GM18907 (cell line): ENCODE results near the gene LINGO1.

ENCODE experiments used
- ATAC-seq: cut with Tn5 transposase; IDR thresholded peaks from one replicate; pipeline ENCODE4 v1.9.1; 2021; ENCODE audit warnings: mild to moderate bottlenecking, moderate library complexity; ENCODE audit not compliant: unreplicated experiment

The LINGO1 gene

DNA sequence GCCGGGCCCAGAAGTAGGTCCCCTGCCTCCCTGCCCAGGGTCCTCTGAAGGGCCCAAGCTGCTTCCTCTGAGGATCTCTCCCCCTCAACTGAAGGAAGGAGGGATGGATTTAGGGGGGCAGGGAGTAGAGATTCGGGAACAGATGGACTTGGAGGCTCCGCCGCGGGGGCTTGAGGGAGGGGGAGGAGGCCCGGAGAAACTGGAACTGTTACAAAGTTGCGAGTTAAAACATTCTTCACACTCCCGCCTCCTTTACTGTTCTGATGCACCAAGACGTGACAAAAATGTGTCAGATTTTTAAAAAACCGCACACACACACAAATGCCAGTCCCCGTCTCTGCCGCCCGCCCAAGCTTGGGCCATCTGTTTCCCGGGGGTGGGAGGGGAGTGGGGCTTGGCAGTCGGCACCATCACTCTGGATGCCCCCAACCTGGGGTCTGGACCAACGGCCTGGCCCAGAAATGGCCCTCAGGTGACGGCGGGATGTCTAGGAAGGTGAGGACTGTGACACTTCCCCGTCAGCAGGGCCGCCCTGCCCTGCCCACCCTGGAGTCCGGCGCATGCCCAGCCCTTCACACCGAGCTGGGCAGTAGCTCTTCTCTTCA, 25.0 kb upstream of the LINGO1 start:
- no peak for ATAC-seq

DNA sequence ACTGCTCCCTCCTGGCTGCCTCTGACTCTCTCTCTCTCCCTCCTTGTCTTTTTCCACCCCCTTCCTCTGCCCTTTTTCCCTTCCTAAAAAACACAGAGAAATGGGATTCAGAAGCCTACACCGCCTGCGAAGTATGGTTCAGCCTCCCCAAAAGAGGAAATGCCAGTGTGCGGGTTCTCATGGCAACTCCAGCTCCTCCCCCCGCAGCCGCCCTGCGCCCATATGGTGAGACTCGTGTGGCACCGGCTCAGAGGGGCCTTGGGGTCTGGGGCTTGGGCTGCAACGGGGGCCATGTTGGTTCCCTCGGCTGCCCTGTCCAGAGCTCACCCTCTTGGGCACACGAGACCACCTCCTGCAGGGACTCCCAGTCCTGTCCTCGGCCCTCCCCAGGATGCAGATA, 23.6 kb upstream of the LINGO1 start:
- no peak for ATAC-seq

- no peak for ATAC-seq
These were observed 22.3 kb upstream of the LINGO1 start for GRCh38 chr15:77654975-77655374.

DNA sequence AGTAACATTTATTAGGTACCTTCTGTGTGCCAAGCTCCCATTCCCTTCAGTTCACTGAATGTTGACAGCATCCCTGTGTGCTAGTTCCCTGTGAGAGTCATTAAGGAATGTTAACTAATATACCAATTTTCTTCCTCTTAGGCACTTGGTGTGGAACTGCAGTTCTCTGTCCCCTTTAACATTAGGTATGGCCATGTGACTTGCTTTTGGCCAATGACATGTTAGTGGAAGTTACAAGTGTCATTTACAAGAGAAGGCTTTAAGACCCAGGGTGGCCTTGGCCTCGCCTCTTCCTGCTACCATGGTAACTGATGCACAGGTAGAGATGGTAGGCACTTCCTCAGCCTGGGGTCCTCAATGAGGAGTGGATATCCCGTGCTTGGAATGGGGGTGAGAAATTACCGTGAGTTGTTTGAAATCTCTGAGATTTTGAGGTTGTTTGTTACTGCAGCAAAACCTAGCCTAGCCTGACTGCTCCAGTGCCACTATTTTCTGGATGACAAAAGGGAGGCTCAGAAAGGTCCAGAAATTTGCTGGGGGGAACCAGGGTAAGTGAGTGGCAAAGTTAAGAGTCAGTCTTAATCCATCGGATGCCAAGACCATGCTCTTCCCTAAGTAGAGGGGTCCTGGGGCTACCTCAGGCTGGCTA, 21.2 kb upstream of the LINGO1 start:
- no peak for ATAC-seq

GRCh38 chr15:77650265-77650664, 17.6 kb upstream of the LINGO1 start:
- no peak for ATAC-seq

GRCh38 chr15:77649610-77650009, 16.9 kb upstream of the LINGO1 start:
- no peak for ATAC-seq

DNA sequence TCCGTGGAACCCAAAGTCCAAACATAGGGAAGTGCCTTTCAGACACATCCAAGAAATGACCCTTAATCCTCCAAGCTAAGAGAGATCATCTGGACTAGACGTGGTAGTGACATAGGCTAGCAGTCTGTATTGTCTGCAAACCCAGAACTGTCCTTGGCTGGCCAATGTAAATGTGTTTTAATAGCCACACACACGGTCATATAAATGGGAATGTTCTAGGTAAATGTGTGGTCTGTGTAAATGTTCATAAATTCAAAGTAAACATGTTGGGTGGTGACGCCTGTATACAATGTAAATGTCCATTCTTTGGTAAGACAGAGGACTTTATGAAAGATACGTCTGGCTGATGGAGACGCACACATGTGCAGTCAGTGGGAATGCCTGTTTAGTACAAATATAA, 16.3 kb upstream of the LINGO1 start:
- no peak for ATAC-seq

DNA sequence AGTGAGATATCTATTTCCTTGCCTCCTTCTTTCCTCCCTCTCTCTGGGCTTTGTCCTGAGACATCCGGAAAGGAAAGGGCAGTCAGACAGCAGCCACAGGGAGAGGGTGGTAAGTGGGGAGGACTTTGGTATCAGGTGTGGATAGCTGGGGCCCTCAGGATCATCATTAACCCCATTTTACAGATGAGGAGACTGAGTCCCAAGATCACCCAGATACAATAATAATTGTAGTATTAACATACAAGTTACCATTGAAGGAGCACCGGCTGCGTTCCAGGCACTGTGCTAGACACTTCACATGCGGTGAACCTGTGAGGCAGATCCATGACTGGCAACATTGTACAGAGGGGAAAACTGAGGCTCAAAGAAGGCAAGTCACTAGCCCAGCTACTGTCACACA, 15.2 kb upstream of the LINGO1 start:
- ATAC-seq = no peak

GRCh38 chr15:77646104-77646694, 13.5 kb upstream of the LINGO1 start:
- no peak for ATAC-seq

DNA sequence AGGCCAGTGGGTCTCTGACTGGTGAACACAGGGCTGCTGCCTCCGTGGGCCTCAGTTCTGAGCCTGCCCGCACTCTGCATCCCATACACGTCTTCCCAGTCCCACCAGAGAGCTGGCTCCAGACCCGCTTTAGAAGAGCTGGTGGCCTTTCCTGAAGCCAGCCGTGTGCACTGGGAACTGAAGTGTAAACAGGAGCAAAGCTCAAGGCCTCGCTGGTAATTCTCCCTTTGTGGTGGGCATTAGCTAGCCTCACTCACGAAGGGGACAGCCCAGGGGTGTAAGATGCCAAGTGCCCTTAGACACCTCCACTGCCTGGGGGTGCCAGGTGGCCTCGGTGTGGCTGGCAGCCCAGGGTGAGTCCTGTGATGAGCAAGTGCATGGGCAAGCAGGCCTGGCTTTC, 12.9 kb upstream of the LINGO1 start:
- ATAC-seq = no peak

- no peak for ATAC-seq
These were observed 12.0 kb upstream of the LINGO1 start for GRCh38 chr15:77644543-77645247.

DNA sequence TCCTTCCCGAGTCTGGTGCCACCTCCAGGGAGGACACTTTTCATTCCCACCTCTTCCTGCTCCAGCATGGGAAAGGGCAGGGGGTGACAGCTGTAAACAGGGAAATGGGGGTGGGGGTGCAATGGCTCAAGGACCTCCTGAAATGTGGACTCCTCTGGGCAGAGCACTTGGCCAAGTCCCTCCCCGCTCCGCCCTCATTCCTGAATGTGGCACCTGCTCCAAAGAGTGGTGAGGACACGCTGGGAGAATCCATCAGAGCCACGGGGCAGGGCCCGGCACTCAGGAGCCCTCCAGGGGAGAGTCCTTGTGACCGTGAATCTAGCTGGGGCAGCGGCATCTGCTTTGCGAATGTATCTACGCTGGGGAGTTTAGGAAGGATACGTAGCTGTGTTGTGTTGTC, 11.1 kb upstream of the LINGO1 start:
- ATAC-seq = no peak

DNA sequence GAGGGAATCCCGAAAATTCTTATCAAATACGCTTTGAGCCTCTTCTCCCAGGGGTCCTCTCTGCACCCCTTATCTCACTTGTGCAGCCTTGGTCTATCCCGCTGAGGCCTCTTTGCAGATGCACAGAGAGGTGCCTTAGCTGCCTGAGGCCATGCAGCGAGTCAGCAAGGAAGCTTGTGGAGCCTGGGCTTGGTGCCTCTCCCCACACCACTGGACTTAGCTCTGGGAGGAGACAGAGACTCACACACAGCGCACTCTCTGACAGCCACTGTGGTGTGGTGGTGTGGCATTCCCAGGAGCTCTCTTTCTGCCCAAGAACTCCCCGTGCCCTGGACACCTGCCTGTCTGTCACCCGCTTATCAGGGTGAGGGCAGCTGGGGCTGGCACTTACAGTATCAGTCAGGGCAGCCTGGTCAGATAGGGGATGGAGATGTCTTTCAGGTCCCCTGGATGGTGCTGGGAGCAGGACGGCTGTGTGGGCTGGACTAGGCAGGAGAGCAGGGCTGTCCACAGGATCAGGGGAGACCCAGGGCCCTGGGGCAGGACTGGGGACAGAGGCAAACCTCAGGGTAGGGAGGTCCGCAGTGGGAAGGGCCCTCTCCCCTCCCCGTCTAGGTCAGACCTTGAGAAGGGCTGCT, 10.2 kb upstream of the LINGO1 start:
- ATAC-seq = no peak

GRCh38 chr15:77641999-77642398, 9.3 kb upstream of the LINGO1 start:
- no peak for ATAC-seq

DNA sequence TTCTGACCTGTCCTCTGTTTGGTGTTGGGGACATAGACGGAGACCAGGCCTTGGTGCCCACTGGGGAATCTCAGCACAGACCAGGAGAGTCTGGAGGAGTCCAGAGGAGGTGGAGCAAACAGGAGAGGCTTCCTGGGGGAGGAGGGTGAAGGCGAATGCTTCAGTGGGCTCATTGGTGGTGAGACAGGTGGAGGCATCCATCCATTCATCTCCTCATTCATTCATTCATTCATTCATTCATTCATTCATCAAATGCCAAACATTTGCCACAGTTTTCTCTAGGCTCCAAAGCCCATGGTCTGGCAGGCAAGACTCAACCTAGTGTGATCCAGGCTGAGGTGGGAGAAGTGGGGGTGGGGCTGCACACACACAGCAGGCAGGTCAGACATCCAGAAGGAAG, 7.9 kb upstream of the LINGO1 start:
- ATAC-seq = no peak

GRCh38 chr15:77639431-77639830, 6.7 kb upstream of the LINGO1 start:
- ATAC-seq = no peak

DNA sequence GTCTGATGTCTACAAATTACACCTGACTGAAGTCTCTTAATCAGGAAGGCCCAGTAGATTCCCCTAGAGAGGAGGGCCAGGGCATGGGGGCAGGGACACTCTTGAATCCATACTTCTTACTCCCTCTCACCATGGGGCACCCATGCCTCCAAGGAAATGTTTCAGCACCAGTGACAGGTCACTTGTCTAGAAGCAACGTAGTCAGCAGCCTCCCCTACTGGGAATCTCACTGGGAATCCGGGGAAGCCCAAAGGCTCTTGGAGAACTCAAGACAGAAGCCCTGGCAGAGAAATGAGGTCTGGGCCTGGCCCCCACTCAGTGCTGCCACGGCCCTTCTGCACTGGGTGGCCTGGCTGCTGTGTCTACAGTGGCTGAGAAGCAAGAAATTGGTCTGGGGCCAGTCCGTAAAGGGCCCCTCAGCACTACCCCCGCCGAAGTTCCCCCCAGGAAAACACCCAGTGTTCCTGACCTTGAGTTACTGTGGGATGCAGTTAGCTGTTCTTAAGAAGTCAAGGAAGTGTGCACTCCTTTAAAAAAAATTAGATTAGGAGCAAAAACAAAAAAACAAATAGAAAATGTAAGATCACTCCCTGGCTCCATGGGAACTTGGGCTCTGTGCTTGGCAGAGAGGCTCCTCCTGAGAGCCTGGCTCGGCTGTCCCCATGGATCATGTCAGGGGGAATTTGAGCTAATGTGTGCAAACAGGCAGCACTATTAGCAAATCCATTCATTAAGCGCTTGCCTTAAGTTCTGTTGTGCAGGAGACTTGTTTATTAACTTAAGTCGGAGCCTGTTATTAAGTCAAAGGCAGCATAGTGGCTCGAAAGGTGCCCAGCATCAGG, 5.4 kb upstream of the LINGO1 start:
- no peak for ATAC-seq

- no peak for ATAC-seq
These were observed 3.5 kb upstream of the LINGO1 start for GRCh38 chr15:77636209-77636608.

DNA sequence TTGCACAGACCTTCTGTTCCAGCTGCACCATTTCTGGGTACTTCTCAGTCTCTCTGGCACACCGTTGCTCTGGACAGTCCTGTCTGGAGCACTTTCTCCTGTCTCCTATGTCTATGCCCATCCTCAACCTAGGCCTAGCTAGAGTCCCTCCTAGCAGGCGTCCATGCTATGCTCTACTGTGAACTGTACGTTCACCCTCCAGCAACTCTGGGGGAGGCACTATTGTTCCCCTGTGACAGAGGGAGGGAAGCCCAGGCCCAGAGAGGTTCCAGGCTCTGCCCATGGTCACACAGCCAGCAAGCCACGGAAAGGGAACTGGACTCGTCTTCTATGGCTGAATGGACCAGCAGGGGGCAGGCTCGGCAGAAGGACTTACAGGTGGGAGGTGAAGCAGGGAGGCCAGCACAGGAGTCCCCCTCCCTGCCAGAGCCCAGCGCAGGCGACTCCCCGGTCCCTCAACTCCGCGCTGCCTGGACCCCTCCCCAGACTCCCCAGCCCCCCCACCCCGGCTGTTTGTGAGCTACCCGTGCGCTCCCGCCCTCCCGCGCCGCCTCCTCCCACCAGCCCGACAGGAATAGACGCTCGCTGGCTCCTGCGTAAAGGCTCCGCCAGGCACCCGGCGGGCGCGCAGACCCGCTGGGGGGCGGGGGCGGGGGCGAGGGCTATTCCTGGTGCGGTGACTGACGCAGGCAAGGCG, 1.7 kb upstream of the LINGO1 start:
- no peak for ATAC-seq

DNA sequence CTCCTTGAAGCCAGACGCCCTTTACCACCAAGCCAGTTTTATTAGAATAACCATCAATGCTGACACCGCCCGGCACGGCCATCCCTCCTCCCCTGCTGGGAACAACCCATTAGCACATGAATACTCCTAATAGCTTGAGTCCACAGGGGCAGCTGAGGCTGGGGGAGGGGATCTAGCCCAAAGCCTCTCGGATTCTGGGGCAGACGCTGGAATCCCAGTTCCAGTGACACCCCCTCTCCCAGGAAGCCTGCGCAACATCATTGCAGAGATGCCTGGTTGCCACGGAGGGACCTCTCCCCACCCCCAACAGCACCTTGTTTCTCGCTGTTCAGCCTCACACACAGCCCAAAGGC, 1.2 kb upstream of the LINGO1 start:
- no peak for ATAC-seq
